ENCODE measurements around the gene IL19.

IL19 gene, protein sequence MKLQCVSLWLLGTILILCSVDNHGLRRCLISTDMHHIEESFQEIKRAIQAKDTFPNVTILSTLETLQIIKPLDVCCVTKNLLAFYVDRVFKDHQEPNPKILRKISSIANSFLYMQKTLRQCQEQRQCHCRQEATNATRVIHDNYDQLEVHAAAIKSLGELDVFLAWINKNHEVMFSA

GRCh38 chr1:206770531-206771337, at the start of gene IL19:
Gene IL19, plus strand, starts transcription at chr1:206770773. Its CDS starts 65,890 bp downstream, at chr1:206836663.
- DNase-seq, result no peak

- no peak for DNase-seq
These were observed 49.1 kb upstream of the IL19 start for GRCh38 chr1:206721454-206721853.

GRCh38 chr1:206722751-206723461, 47.7 kb upstream of the IL19 start:
- no peak for DNase-seq

DNA sequence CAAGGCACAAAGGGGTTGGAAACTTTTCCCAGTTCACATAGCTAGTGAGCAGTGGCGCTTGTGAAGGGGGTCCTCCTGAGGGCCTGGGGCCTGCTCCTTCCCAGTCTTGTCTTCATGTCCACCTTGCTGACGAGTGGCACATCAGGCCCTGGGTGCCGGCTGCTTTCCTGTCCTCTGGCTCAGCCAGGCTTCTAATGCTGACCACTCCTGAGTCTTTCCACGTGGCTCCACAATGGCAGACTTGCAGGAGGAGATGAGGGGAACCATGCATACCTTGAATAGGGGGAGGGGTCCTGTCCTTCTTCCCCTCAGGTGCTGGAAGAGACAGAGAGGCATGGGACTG, 47.1 kb upstream of the IL19 start:
- no peak for DNase-seq

DNA sequence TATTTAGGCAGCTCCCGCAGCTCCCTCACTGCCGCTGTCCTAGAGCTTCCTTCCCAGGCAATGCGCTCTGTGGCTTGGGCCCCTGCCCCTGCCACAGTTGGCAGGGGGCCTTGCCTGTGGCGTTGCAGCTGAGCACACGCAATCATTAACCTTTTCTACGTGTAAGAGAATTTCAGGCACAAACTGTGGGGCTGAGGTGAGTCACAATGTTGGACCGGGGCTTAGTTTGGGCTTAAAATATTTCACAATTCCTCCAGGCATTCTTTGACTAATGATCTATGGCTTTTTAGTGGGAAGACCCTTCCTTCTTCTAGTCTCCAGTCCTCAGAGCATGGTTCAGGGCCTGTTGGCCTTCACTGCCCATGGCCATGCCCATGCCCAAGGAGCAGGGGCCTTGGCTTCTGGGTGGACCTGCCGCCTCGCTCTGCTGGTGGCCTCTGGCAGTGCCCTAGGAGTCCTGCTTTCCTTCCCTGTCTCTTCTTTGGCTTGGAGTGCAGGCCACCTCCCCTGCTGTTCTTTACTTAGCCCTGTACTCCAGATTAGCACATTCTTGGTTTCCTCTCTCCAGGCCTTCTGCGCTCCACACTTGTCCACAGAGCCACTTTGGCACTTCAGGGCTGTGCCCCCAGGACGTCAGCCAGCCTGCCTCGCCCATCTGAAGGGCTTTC, 46.6 kb upstream of the IL19 start:
- no peak for DNase-seq

DNA sequence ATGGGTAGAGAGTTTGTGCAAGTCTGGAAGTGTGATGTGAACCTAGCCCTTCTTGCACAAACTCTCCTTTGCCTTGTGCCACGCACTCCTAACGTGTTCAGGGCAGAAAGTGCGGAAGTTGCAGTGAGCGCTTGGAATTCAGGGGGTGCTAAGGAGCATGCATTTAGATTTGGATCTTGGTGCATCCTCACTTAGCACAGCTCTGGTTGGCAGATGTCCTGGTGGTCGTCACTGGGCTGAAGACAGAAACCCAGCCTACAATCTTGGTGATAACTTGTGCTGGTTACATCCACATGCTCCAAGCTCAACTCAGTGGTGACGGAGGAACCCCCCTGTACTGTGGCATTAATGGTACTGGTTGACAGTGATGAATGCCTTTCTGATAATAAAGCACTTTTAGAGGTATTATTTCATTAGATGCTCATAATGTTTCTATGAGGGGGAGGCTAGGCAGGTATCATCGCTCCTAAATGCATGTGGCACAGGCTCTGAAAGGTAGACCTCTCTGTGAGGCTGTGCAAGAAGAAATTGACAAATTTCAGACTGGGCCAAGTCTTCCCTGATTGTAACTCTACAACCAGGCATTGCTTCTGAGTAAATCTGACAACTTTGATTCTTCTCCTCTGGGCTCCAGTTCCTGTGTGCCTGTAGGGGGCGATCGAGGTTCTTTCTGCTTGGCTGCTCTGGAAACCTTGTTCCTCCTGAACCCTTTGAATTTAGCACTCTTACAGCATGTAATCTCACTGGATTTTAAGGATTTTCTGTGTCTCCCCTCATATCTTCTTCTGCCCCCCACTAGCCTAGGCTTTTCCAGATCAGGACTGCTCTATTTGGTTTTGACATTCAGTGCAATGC, 45.2 kb upstream of the IL19 start:
- no peak for DNase-seq

GRCh38 chr1:206727981-206728696, 42.4 kb upstream of the IL19 start:
- no peak for DNase-seq

- DNase-seq, result no peak
These were observed 41.9 kb upstream of the IL19 start for GRCh38 chr1:206728697-206728987.

- DNase-seq, result no peak
These were observed 41.5 kb upstream of the IL19 start for GRCh38 chr1:206729050-206729449.

DNA sequence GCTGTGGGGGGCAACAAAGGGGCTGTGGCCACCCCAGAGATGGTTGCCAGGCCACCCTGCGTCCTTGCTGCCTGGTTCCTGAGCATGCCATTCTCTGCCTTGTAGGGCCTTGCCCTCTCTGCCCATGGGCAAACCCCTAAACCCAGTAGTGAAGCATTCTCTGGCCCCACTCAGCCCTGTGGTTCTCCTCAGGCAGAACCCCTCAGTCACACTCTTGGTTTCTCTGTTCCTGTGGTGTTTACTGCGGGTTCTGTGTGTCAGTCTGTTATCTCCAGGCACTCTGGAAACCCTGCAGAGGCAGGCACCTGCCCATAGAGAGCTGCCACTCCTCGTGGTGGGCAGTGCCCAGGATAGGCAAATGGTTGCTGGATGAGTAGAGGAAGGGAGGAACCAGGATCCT, 41.1 kb upstream of the IL19 start:
- no peak for DNase-seq

DNA sequence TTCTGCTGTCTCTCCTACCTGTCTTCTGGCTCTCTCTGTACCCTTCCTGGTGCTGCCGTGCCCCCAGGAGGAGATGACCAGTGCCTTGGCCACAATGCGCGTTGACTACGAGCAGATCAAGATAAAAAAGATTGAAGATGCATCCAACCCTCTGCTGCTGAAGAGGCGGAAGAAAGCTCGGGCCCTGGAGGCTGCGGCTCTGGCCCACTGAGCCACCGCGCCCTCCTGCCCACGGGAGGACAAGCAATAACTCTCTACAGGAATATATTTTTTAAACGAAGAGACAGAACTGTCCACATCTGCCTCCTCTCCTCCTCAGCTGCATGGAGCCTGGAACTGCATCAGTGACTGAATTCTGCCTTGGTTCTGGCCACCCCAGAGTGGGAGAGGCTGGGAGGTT, 38.1 kb upstream of the IL19 start:
- DNase-seq, result no peak

DNA sequence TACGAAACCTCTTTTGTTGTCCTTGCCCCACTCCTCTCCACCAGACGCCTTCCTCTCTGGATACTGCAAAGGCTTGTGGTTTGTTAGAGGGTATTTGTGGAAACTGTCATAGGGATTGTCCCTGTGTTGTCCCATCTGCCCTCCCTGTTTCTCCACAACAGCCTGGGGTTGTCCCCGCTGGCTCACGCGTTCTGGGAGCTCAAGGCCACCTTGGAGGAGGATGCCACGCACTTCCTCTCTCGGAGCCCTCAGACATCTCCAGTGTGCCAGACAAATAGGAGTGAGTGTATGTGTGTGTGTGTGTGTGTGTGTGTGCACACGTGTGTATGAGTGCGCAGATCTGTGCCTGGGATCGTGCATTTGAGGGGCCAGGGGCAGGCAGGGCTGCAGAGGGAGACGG, 37.6 kb upstream of the IL19 start:
- DNase-seq, result no peak

- peak; percentile 62 for DNase-seq
These were observed 36.0 kb upstream of the IL19 start for GRCh38 chr1:206734499-206735142.

GRCh38 chr1:206735553-206736031, 35.0 kb upstream of the IL19 start:
- no peak for DNase-seq

GRCh38 chr1:206736878-206737728, 33.5 kb upstream of the IL19 start:
- no peak for DNase-seq

GRCh38 chr1:206737729-206738201, 32.8 kb upstream of the IL19 start:
- no peak for DNase-seq

DNA sequence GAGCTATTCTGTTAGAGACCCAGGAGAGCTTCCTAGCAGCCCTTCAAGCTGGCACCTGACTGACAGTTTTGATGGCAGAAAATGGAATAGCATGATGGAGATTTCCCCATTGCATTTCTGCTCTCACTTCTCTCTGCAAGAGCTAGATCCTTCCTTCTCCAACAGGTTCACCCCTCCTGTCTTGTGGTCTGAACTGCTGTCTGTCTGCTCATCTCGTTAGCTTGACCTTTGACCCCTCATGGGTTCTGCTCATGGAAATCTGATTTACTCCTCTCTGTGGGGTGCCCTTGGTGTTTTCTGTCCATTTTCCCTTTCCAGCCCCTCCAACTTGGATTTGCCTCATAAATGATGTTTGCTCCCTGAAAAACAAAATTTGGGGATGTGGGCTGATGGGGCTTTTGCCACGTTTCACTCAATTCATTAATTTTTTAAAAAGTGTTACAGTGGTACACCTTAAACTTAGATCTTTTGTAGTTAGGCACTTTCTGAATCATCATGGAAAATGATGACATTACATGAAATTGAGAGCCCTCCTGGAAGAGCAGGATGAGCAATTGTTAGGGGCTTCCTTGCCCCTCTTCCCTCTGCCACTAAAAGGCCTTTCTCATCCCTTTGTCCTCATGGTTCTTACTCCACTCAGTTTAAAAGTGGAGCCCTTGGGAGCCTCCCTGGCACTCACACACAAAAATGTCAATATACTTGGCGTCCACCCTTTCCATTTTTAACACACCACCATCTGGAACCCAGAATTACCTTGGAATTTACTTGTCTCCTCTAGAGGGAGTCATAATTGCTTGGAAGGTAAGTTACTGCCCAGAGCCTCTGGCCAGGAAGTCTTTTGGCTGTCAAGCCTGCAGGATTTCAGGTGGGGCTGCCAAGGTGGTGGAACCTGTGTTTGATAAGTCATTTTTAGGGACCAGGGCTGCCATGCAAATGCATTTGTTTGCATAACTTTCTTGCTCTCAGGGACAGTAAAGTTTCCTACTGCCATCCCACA, 31.9 kb upstream of the IL19 start:
- DNase-seq, result no peak

DNA sequence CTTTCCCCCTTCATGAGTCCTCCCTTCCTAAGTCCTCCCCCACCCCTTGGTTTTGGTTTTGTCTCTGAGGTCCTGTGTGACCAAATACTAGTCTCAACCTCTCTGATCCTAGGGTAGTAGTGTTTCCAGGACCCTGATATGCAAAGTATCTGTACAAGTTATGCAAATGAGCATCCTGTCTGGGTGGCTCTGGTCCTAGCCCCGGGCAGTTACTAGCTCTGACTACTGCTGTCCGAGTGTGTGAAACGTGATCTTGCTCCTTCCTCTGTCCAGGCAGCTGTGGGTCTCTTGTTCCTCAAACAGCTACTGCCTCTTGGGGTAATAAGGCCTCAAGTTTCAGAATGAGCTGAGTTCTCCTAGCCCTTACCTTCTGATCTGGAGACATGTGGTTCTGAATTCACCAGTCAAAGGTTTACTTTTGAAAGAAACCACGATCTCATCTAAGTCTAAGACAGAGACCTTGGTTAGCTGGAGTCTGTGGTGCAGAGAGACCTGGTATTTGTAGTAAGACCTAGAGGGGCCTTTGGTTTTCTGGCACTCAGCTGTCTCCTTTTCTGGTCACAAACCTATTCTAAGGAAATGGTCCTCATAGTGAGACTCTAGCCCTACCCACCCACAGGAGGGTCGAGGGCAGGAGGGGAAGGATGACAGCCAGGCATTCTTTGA, 31.0 kb upstream of the IL19 start:
- no peak for DNase-seq

All from 8988T (cell line).